Endothelial cell of umbilical vein (primary cell): ENCODE data around the gene BCAS3. TPM values are rescaled to one million over a fixed set of nuclear protein-coding genes. Genes with fewer than 3 reads are reported as not detected.

Experiments used
- BruUV-seq: library from RNA; stranded (reverse); fragments of 400-500 nt; replicated peaks from 2 replicates; lab custom pipeline; 2021; lab: Mats Ljungman, UMichigan
- CTCF ChIA-PET: fragments of 300-600, 350-600 bp; sonication (Branson Sonifier 250); formaldehyde crosslinking; loops from one replicate; lab custom pipeline; 2021; ENCODE audit warnings: antibody characterized with exemption, inconsistent platforms; lab: Charles Lee
- POLR2A ChIA-PET: fragments of 300-600, 350-600 bp; sonication (Branson Sonifier 250); formaldehyde crosslinking; loops from one replicate; lab custom pipeline; 2021; ENCODE audit warnings: antibody characterized with exemption, inconsistent platforms; lab: Charles Lee
- DNase-seq: peaks from one replicate; pipeline ENCODE4 v3.0.0-alpha.2; 2011; ENCODE audit warnings: low read depth, low spot score
- FAIRE-seq: peaks from 2 replicates; lab custom pipeline; 2011; peaks lifted over from hg19 to GRCh38; lab: Jason Lieb, UNC
- H2AFZ ChIP-seq: 2 replicates; pipeline ENCODE4 v1.6.0; 2012; ENCODE audit warnings: low read depth, low read length, control low read depth, inconsistent platforms
- H3K27ac ChIP-seq: 2 replicates; pipeline ENCODE4 v1.5.1; 2011; ENCODE audit warnings: low read depth, mild to moderate bottlenecking, control low read depth, low read length, moderate library complexity; ENCODE audit not compliant: insufficient read depth
- H3K27me3 ChIP-seq, 2 experiments: 2 replicates each; pipeline versions ENCODE4 v1.6.0 to v1.6.1; 2011; ENCODE audit warnings: low read length in 2 of 2, mixed read lengths in 1 of 2; ENCODE audit not compliant: control insufficient read depth in 2 of 2, insufficient read depth in 2 of 2
- H3K36me3 ChIP-seq, 2 experiments: 2 replicates in 1 of 2; 3 replicates in 1 of 2; pipeline ENCODE4 v1.5.1; 2011; ENCODE audit warnings: low read length in 2 of 2, mild to moderate bottlenecking in 1 of 2, moderate library complexity in 1 of 2; ENCODE audit not compliant: control insufficient read depth in 2 of 2, insufficient read depth in 2 of 2; ENCODE audit errors: extremely low read depth in 1 of 2
- H3K4me1 ChIP-seq: 3 replicates; pipeline ENCODE4 v1.5.1; 2011; ENCODE audit warnings: mild to moderate bottlenecking, low read length; ENCODE audit not compliant: control insufficient read depth, insufficient read depth; ENCODE audit errors: extremely low read depth
- H3K4me2 ChIP-seq: 2 replicates; pipeline ENCODE4 v1.6.1; 2011; ENCODE audit warnings: low read length, control low read depth, mixed read lengths; ENCODE audit not compliant: insufficient read depth
- H3K4me3 ChIP-seq, 3 experiments: fragments of 200-600 bp in 1 of 3; sonication (generic), shearing (Covaris generic) in 1 of 3; replicated peaks in 1 of 3; 2 replicates each; pipeline ENCODE4 v1.5.1; 2011 to 2016; ENCODE audit warnings: control low read depth in 3 of 3, low read length in 3 of 3, mild to moderate bottlenecking in 2 of 3, inconsistent platforms in 1 of 3, low read depth in 1 of 3, moderate library complexity in 1 of 3; ENCODE audit not compliant: insufficient read depth in 1 of 3
- H3K79me2 ChIP-seq: 2 replicates; pipeline ENCODE4 v1.6.0; 2012; ENCODE audit warnings: low read length, inconsistent platforms; ENCODE audit not compliant: control insufficient read depth, insufficient read depth
- H3K9ac ChIP-seq: replicated peaks from 2 replicates; pipeline ENCODE3; 2011; ENCODE audit warnings: low read length, control low read depth; ENCODE audit not compliant: insufficient read depth; ENCODE audit errors: extremely low read depth
- H3K9me1 ChIP-seq: replicated peaks from 3 replicates; pipeline ENCODE4 v1.6.0; 2011; ENCODE audit warnings: mild to moderate bottlenecking, low read length; ENCODE audit not compliant: control insufficient read depth, insufficient read depth; ENCODE audit errors: extremely low read depth
- H3K9me3 ChIP-seq: replicated peaks from 2 replicates; pipeline ENCODE4 v1.5.1; 2012; ENCODE audit warnings: low read length, inconsistent platforms; ENCODE audit not compliant: control insufficient read depth, insufficient read depth
- H4K20me1 ChIP-seq: replicated peaks from 2 replicates; pipeline ENCODE3; 2011; ENCODE audit warnings: mild to moderate bottlenecking, low read length; ENCODE audit not compliant: control insufficient read depth, insufficient read depth; ENCODE audit errors: extremely low read depth
- FOS ChIP-seq: IDR thresholded peaks from 2 replicates; pipeline ENCODE4 v1.6.1; 2011; ENCODE audit warnings: mild to moderate bottlenecking, low read length, moderate library complexity, borderline replicate concordance; ENCODE audit not compliant: insufficient read depth
- GATA2 ChIP-seq: IDR thresholded peaks from 2 replicates; pipeline ENCODE4 v1.7.0; 2011; ENCODE audit warnings: low read depth, mild to moderate bottlenecking, moderate library complexity, mixed read lengths, low read length; ENCODE audit not compliant: insufficient read length, insufficient read depth
- JUN ChIP-seq: IDR thresholded peaks from 2 replicates; pipeline ENCODE4 v1.6.1; 2011; ENCODE audit warnings: borderline replicate concordance, low read depth; ENCODE audit not compliant: insufficient read length, insufficient read depth
- MYC ChIP-seq: IDR thresholded peaks from one replicate; pipeline ENCODE4 v1.6.1; 2011; ENCODE audit warnings: mild to moderate bottlenecking, low read depth, low read length
- POLR2A ChIP-seq: IDR thresholded peaks from 2 replicates; pipeline ENCODE4 v1.6.1; 2012; ENCODE audit warnings: low read depth, mild to moderate bottlenecking, control low read depth, low read length
- POLR2AphosphoS5 ChIP-seq: IDR thresholded peaks from 2 replicates; pipeline ENCODE4 v1.6.1; 2012; ENCODE audit warnings: low read depth, mild to moderate bottlenecking, control low read depth, low read length, moderate library complexity; ENCODE audit not compliant: insufficient read depth
- dilution Hi-C: fragments of 300-500 bp; cut with MboI; formaldehyde crosslinking; loops from one replicate; pipeline ENCODE4 v1.15.0; 2019; ENCODE audit warnings: low sequenced_read_pairs; ENCODE audit not compliant: extremely low pct_ligation_motif_present
- intact Hi-C: fragments of 100-400 bp; cut with micrococcal nuclease; formaldehyde crosslinking; loops from one replicate; pipeline ENCODE4 v1.10.0; 2022
- polyA plus RNA-seq, 4 experiments: library from polyadenylated mRNA; depleted of rRNA in 3 of 4; stranded (reverse) in 3 of 4; unstranded in 1 of 4; fragments of >200 nt; gene quantifications; 2 replicates each; pipeline versions ENCODE4 v1.2.1 to v1.2.3, GENCODE V29; 2011 to 2012; ENCODE audit warnings: missing spikeins in 1 of 4
- total RNA-seq: library from RNA; stranded (reverse); gene quantifications from 2 replicates; pipeline ENCODE4 v1.2.3, GENCODE V29; 2021
- TF ChIP-seq, protein P1 (sequence below): IDR thresholded peaks from 2 replicates; pipeline ENCODE4 v1.6.1; 2011; ENCODE audit not compliant: insufficient read depth, insufficient read length
- TF ChIP-seq, protein P2 (sequence below), 2 donors: IDR thresholded peaks; 1 replicate in 1 of 2; 2 replicates in 1 of 2; pipeline ENCODE4 v1.5.1; 2011; ENCODE audit warnings: low read length in 2 of 2, mild to moderate bottlenecking in 2 of 2, moderate library complexity in 2 of 2, control low read depth in 1 of 2, inconsistent platforms in 1 of 2, low read depth in 1 of 2; ENCODE audit not compliant: insufficient read depth in 1 of 2; ENCODE audit errors: extremely low read depth in 1 of 2

Gene BCAS3
- total and polyA plus RNA-seq, 2 donors (not counting 3 experiments of a cell fraction or from before 2014, with no cell fraction given): 8.2 to 16.0 TPM

DNA sequence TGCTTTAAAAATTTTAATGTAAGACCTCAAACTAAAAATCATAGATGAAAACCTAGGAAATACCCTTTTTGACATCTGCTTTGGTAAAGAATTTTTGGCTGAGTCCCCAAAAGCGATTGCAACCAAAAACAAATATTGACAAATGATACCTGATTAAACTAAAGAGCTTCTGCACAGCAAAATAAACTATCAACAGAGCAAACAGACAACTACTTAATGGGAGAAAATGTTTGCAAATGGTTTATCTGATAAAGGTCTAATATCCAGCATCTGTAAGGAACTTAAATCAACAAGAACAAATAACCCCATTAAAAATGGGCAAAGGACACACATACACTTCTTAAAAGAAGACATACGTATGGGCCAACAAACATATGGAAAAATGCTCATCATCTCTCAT lies 242.5 kb downstream of the BCAS3 start:
- H3K79me2 ChIP-seq: no peaks in the 10 kb centered on the region
- H3K4me1 ChIP-seq: no peaks in the 10 kb centered on the region
- dilution Hi-C loops (no loop called here), intact Hi-C loops (no loop called here)
- H3K4me3 ChIP-seq: no peak overlapping the region
- H3K36me3 ChIP-seq: no peaks in the 10 kb centered on the region
- FAIRE-seq: no peak
- DNase-seq: no peak
- no peak overlapping the region for H3K4me2 ChIP-seq
- ChIA-PET CTCF (no interaction called here), POLR2A (no interaction called here)
- BruUV-seq: no TSS peak
- no peak overlapping the region for H3K9ac ChIP-seq
- no peaks in the 10 kb centered on the region for H3K9me1 ChIP-seq
- no peak overlapping the region for H2AFZ ChIP-seq
- H4K20me1 ChIP-seq: no peaks in the 10 kb centered on the region
- no peak overlapping the region for H3K27ac ChIP-seq
- no peaks in the 10 kb centered on the region for H3K27me3 ChIP-seq
- no peak for TF ChIP-seq GATA2
- no peak for TF ChIP-seq JUN
- TF ChIP-seq POLR2A: no peak
- no peak for TF ChIP-seq MYC
- TF ChIP-seq POLR2AphosphoS5: no peak
- no peak for TF ChIP-seq FOS
- TF ChIP-seq, protein P1, sequence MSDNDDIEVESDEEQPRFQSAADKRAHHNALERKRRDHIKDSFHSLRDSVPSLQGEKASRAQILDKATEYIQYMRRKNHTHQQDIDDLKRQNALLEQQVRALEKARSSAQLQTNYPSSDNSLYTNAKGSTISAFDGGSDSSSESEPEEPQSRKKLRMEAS: no peak
- TF ChIP-seq, protein P2, sequence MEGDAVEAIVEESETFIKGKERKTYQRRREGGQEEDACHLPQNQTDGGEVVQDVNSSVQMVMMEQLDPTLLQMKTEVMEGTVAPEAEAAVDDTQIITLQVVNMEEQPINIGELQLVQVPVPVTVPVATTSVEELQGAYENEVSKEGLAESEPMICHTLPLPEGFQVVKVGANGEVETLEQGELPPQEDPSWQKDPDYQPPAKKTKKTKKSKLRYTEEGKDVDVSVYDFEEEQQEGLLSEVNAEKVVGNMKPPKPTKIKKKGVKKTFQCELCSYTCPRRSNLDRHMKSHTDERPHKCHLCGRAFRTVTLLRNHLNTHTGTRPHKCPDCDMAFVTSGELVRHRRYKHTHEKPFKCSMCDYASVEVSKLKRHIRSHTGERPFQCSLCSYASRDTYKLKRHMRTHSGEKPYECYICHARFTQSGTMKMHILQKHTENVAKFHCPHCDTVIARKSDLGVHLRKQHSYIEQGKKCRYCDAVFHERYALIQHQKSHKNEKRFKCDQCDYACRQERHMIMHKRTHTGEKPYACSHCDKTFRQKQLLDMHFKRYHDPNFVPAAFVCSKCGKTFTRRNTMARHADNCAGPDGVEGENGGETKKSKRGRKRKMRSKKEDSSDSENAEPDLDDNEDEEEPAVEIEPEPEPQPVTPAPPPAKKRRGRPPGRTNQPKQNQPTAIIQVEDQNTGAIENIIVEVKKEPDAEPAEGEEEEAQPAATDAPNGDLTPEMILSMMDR (IDR thresholded peaks at IDR 0.05; ENCODE audit: extremely low read depth in 1 of 2, insufficient read depth in 1 of 2, low read depth in 1 of 2, low read length in 2 of 2): no peak
- no peaks in the 10 kb centered on the region for H3K9me3 ChIP-seq
